Colonic mucosa (tissue), 4 donors: ENCODE data around the gene EFNA1. TPM values are rescaled to one million over a fixed set of nuclear protein-coding genes. Genes with fewer than 3 reads are reported as not detected.

Experiments
- DNase-seq: peaks from one replicate; pipeline ENCODE4 v3.0.0-alpha.2; 2020
- H3K27ac ChIP-seq: fragments of 200-600 bp; one replicate; pipeline ENCODE4 v1.8.0; 2021
- H3K27me3 ChIP-seq: fragments of 200-600 bp; one replicate; pipeline ENCODE4 v1.8.0; 2021
- H3K36me3 ChIP-seq: fragments of 200-600 bp; one replicate; pipeline ENCODE4 v1.8.0; 2021
- H3K4me1 ChIP-seq: fragments of 200-600 bp; one replicate; pipeline ENCODE4 v1.8.0; 2021; ENCODE audit warnings: mild to moderate bottlenecking
- H3K4me3 ChIP-seq: fragments of 200-600 bp; one replicate; pipeline ENCODE4 v1.8.0; 2021
- H3K9ac ChIP-seq, 2 donors: one replicate each; pipeline ENCODE4 v1.7.0; 2013; ENCODE audit warnings: control low read depth in 2 of 2, low read depth in 2 of 2, low read length in 2 of 2
- H3K9me3 ChIP-seq: fragments of 200-600 bp; one replicate; pipeline ENCODE4 v1.8.0; 2021
- CTCF ChIP-seq: fragments of 200-600 bp; IDR thresholded peaks from one replicate; pipeline ENCODE4 v1.8.0; 2022; ENCODE audit warnings: antibody characterized with exemption, mild to moderate bottlenecking
- intact Hi-C: fragments of 100-400 bp; cut with DNase I; formaldehyde crosslinking; loops from one replicate; pipeline ENCODE4 v1.14.1; 2022
- total RNA-seq, 2 donors: library from RNA; stranded (reverse); fragmentation: NEBNext Ultra II Directional in 1 of 2; extraction: Animal tissue kit (Norgen Biotek cat#: 25700) in 1 of 2; gene quantifications; one replicate each; pipeline ENCODE4 v1.2.1, GENCODE V29; 2021
- donor health status: healthy.
- donor health status: DM: no; HTN: no; CAD: no.
- donor health status: DM: no; HTN: no; CAD: no.

EFNA1 gene
- total RNA-seq = 100 to 1,000 TPM in 1 of 2 donors, 10 to 100 TPM in 1; 61.3 to 125 TPM

- Histone ChIP-seq H3K36me3 (no peaks in the 10 kb centered on the region), H3K4me1 (peaks cover 14% of the 10 kb centered on the region), H3K27ac (peak within 1 kb of the TSS; percentile 92), H3K9me3 (no peaks in the 10 kb centered on the region), H3K27me3 (peaks cover 4% of the 10 kb centered on the region), H3K4me3 (peak within 1 kb of the TSS; percentile 78), H3K9ac (peak within 1 kb of the TSS; percentile 90 to 100)
- intact Hi-C loops = no loop called here
- TF ChIP-seq CTCF = no peak
- peak; percentile 91 for DNase-seq
Observed at GRCh38 chr1:155127105-155127966, at the start of gene EFNA1. EFNA1 (plus strand) TSS chr1:155127876; CDS start chr1:155127978, 102 bp downstream.

GRCh38 chr1:155078469-155079209, 49.0 kb upstream of the EFNA1 start, which contains the start of gene EFNA3:
EFNA3 (plus strand) TSS chr1:155078837; CDS start chr1:155078942, 105 bp downstream.
- intact Hi-C loops = no loop called here
- Histone ChIP-seq H3K36me3 (no peaks in the 10 kb centered on the region), H3K27me3 (peaks cover 23% of the 10 kb centered on the region), H3K9ac (peak within 1 kb of the TSS; percentile 56 to 69), H3K9me3 (no peaks in the 10 kb centered on the region), H3K27ac (no peak within 1 kb of the TSS), H3K4me3 (peak within 1 kb of the TSS; percentile 48), H3K4me1 (peaks cover 39% of the 10 kb centered on the region)
- peak; percentile 86 for DNase-seq
- no peak for TF ChIP-seq CTCF

- peak overlapping the region; percentile 48 for H3K4me3 ChIP-seq
- no peak for DNase-seq
- peak overlapping the region; percentile 56 to 69 for H3K9ac ChIP-seq
- H3K36me3 ChIP-seq = no peaks in the 10 kb centered on the region
- no peak for TF ChIP-seq CTCF
- H3K9me3 ChIP-seq = no peaks in the 10 kb centered on the region
- H3K27ac ChIP-seq = no peak overlapping the region
- peaks cover 44% of the 10 kb centered on the region for H3K4me1 ChIP-seq
- intact Hi-C loops = no loop called here
- peaks cover 23% of the 10 kb centered on the region for H3K27me3 ChIP-seq
Observed at GRCh38 chr1:155079210-155079486, 48.5 kb upstream of the EFNA1 start.

- H3K9ac ChIP-seq = peak overlapping the region; percentile 56 to 86
- no peaks in the 10 kb centered on the region for H3K36me3 ChIP-seq
- H3K4me3 ChIP-seq = peak overlapping the region; percentile 48
- peak; percentile 47 for DNase-seq
- no peak overlapping the region for H3K27ac ChIP-seq
- TF ChIP-seq CTCF = no peak
- H3K9me3 ChIP-seq = no peaks in the 10 kb centered on the region
- intact Hi-C loops = no loop called here
- peaks cover 49% of the 10 kb centered on the region for H3K4me1 ChIP-seq
- peaks cover 23% of the 10 kb centered on the region for H3K27me3 ChIP-seq
Observed at GRCh38 chr1:155079487-155080311, 48.0 kb upstream of the EFNA1 start.
